HG02763 (cell line): ENCODE results near the gene VWA3B.
"Not testable (repeated sequence)": the region's sequence is repeated elsewhere in the genome, so short reads cannot be mapped to it uniquely, and the experiment has no call there.

Experiments used
- ATAC-seq: cut with Tn5 transposase; IDR thresholded peaks from one replicate; pipeline ENCODE4 v1.9.1; 2021; ENCODE audit warnings: mild to moderate bottlenecking, moderate library complexity; ENCODE audit not compliant: unreplicated experiment

The VWA3B gene

DNA sequence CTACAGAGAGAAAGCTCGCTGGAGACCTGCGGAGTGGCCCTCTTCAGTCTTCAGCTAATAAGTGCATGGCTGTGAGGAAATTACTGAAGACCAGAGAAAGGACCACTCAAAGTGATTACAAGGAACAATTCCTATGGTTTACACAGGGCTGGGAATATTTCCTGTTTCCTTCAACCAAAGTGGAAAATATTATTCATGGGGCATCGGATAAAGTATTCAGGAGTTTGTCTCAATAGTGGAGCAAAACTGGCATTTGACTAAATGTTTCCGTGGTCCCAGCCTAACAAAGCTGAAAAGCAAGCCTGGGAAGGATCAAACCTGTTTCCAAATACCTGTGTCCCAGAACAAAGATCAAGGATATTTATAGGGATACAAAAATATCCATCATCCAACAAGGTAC is 227.3 kb downstream of the VWA3B start:
- ATAC-seq, result no peak

DNA sequence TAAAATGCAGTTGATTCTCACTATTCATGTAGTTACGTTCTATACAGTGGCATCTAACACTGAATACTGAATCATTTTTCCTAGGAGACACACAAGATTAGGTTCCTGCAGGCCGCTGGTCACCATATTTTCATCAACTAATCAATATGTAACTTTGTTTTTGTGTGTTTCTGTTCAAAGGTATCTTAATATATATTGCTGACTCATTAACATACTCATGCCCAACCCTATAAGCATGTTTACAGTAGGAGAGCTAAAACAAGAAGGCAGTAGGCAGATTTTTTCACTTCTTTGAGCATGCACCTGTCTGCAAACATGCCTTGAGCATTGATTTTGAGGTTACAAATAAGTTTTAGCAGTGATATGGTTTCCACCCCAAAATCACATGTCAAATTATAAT is 229.0 kb downstream of the VWA3B start:
- ATAC-seq, result no peak

DNA sequence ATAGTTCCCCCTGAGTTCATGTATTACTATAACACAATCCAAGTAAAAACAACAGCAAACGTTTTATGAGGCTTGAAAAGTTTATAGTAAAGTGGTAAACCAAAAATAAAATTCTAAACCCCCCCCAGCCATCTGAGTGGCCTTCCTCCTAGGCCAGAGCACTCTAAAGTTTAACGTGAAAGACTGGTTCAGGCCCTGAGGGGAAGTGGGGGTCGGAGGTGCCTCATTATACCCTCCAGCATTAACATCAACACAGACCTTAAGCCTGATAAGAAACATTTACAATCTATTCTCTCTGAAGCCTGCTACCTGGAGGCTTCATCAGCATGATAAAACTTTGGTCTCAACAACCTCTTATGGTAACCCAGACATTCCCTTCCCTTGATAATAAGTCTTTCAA is 230.2 kb downstream of the VWA3B start:
- no peak for ATAC-seq

DNA sequence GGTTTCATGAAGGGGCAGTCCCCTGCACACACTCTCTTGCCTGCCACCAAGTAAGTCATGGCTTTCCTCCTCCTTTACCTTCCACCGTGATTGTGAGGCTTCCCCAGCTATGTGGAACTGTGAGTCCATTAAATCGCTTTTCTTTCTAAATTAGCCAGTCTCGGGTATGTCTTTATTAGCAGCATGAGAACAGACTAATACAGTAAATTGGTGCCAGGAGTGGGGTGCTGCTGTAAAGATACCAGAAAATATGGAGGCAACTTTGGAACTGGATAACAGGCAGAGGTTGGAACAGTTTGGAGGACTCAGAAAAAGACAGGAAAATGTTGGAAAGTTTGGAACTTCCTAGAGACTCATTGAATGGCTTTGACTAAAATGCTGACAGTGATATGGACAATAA is 233.2 kb downstream of the VWA3B start:
- not testable (repeated sequence) for ATAC-seq

DNA sequence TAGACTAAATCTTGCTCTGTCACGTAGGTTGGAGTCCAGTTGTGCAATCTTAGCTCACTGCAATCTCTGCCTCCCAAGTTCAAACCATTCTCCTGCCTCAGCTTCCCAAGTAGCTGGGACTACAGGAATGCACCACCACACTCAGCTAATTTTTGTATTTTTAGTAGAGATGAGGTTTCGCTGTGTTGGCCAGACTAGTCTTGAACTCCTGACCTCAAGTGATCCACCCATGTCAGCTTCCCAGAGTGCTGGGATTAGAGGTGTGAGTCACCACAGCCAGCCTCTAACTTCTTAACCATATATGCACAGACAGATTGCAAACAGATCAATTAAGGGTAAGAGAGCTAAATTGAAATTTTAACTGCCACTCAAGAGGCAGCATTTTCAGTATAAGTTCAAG is 237.2 kb downstream of the VWA3B start:
- ATAC-seq, result no peak

DNA sequence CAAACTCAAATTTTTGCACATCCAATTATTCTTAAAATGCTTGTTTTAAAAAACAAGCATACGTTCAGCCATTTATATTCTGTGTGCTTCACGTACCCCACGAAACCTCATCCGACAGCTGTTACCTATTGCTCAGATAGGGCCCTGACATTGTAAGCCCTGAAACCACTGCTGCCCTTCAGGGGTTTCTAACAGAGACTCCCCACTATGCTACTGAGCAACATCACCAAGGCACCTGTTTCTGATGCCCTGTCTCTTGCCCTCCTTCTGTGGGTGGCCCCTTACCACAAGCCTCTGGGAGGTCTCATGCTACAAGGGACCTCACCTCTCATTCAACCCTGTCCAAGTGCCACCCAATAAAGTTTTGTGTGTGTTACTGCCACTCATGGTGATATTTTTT is 240.8 kb downstream of the VWA3B start:
- no peak for ATAC-seq

DNA sequence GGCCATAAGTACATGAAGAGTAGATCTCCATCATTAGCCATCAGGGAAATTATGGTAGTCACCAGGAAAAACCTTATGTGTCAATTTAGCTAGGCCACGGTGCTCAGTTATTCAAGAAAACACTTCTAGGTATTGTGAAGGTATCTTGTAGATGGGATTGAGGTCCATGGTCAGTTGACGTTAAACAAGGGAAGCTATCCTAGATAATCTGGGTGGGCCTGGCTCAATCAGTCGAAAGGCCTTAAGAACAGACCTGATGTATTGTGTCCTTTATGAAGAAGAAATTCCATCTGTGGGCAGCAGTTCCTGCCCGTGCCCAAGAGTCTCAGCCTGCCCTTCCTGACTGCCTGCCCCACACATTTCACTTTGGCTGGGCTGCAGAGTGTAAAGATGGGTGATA is 242.6 kb downstream of the VWA3B start:
- ATAC-seq, result no peak

DNA sequence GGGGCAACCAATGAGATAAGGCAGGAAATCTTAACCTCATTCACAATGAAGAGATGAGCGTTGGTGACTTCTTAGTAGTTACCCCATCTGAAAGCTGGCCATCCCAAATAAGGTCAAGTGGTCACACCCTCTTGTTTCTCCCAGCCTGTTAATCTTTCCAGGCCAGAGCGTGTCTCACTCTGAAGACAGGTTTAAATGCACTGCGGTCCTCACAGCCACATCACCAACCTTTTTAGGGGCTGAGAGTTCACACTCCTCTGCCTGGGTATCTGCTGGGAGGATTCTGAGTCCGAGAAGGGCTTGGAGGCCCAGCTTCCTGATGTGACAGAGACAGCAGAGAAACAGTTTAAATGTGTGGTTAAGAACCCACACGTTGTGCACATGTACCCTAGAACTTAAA is 246.0 kb downstream of the VWA3B start:
- ATAC-seq, result no peak

DNA sequence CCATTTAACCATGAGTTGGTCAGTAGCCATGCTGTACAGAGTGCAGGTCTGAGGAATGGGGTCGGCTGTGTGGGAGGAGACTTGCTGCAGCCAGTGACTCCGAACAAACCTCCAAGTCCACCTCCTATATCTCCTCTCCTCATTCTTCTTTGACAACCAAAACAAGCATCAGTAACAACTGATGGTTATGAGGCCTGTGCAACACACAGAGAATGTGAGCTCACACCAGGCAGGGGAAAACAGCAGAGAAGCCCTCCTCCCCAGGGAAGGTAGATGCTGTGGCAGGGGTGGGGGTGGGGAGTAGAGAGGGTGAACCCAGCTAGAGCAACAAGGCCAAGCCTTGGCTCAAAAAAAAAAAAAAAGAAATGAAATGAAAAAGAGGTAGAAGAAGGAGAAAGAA is 247.0 kb downstream of the VWA3B start:
- ATAC-seq, result no peak

DNA sequence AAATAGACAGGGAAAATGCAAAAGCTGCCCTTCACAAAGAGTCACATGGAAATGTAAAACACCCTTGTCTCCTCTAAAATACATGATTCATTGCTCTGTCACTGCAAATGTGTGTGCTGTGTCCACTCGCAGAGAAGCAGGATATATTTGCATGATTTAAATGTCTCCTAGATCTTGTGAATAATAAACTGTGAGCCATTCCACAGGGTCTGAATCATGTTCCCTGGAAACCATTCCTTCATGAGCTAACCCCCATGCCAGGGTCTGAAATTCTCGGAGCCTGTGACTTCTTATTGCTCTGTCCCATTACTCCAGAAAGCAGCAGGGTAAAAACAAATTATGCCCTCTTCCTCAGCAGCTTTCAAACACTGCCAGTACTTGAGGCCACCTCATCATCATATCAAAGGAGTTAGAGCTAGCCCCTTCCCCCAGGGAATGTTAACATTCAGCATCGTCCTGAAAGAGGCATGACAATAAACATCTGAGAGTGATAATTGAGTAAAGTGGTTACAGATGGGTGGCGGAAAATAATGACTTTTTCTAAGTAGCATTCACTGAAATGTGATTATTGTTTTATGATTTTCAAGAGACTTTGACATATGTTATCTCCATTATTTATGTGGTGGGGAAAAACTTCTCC is 247.6 kb downstream of the VWA3B start:
- ATAC-seq, result no peak

DNA sequence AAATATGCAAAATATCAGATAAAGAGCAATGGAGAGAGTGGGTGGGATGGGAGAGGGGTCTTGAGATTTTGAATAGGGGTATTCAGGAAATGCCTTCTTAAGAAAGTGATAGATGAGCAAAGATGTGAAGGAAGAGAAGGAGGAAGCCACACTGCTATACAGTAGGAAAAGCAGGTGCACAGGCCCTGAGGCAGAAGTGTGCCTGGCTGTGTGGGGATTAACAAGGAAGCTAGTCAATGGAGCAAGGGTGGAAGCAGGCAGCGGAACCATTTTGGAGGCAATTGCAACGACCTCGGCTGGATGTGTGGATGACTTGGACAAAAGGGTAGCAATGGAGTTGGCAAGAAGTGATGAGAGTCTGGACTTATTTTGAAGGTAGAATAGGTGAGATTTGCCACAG is 248.3 kb downstream of the VWA3B start:
- ATAC-seq, result no peak

DNA sequence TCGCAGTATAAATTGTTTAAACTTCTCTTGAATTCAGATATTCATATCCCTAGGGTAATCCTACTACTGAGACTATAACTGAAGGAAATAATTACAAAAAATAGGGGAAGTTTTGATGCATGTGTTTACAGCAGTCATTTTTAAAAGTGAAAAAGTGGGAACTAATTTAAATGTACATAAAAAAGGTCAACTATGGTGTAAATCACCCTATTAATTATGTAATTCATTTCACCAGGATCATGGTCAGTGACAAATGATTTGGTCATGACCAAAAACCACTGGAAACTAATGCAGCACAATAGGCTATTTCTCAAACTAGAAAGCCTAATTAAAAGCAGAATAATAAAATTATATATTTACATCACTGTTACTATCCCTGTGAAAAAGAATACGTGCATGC is 254.3 kb downstream of the VWA3B start:
- ATAC-seq, result no peak

DNA sequence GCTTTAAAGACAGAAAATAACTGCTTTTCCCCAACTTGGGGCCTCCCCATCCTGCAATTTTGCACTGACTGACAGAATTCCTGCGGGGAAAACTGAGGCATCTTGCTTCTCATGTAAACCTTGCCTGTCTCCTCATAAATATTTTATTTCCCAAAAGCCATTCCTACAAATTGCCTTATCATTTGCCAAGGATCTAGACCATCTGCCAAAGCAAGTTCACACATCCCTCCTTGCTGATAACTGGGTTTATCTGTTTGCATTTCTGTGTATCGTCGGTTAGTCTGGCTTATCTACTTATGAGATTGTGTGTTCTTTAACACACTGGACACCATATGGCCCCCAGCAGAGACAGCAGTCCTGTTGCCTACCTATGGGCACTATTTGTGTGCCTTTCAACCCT is 256.3 kb downstream of the VWA3B start:
- ATAC-seq, result no peak

DNA sequence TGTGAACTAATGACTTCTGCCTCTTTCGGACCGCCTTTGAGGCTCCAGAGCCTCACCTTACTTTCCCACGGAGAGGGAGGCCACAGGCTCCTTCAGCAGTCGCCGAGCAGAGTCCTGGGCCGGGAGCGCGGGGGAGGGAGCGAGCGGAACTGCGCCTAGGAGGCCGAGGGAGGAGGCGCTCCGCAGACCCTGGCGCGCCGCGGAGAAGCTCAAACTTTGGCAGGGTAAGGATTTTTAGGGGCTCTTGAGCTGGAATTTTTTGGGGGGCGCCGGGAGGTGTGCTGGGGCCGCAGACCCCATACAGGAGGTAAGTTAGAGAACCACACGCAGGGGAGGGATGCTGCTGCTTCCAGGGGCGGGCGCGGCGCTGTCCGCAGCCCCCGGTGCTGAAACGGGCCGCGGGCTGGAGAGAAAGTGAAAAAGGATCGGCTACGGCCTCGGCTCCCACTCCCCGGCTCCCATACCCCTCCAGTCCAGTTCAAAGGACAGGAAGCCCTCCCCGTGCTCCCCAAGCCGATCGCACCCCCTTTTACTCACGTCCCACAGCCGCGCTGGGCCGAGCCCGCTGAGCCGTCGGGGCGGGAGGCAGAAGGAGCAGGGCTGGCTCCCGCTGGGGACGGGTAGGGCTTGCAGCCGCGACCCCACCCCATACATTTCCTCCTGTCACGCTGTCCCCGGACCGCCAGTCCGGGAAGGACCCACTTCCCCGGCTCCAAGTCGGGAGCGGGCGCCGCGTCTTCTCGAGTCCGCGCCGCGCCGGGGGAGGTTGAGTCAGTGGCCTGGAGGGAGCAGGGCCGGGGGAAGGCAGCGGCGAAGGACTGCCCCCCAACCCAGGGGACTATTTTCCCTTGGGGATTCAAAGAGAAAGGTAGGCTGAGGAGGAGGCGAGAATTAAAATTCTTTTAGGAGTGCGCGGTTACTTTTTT is 259.6 kb downstream of the VWA3B start, which contains the start of gene CNGA3:
Gene CNGA3 (plus strand): TSS at position 146 of the 926 bp plus-strand sequence. CDS start 23,520 bp downstream, outside the sequence.
- no peak for ATAC-seq

DNA sequence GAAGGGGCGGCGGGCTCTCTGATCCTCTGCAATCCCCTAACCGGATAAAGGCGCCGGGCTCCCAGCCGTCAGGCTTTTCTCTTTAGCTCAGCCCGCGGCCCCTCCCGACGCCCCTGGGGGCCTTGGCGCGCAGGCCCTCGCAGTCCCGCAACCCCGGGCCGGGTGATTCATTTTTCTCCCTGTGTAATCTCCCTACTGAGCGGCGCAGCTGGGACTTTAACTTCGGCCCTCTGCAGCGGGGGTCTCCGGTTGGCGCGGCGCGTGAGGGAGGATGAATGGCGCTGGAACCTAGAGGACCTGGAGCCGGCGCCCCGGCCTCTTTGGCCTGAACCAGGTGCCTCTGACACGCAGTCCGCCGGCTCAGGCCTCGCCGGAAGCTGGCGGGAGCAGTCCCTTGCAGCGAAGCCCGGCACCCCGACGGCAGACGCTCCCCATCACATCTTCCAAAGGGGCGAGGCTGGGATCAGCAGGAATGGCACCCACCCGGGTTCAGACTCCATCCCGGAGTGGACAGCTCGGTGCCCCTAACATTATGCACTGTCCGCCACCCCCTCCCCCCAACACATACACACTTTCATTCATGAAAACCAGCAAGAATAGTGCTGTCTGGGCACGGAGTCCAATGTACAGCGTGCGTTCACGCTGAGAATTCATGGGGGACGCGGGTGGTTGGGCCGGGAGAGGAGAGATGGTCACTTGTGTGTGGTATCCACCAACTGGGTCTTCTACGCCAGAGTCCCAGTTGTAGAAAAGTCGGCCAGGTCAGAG is 260.5 kb downstream of the VWA3B start:
- ATAC-seq, result no peak

DNA sequence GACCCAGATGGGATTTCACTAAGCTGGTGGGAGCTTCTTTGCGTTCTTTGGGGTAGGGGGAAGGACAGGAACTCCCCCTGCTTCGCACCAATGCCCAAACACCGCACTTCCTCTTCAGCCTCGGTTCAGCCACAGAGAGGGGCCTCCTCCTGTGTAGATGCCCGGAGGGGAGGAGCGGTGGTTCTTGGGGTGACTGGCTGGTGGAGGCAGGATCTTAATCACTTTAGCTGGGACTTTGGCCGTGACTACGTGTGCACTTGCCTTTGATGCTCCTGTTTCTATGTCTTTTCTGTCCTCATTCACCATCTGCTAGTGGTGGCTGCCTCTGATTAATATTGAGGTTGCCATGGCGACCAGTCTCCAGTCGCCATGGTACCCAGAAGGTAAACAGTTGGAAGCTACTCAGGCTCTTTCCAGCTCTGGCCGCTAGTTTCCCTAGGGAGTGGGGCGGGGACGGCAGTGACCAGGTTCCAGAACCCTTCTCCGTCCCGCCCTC is 261.1 kb downstream of the VWA3B start:
- no peak for ATAC-seq

DNA sequence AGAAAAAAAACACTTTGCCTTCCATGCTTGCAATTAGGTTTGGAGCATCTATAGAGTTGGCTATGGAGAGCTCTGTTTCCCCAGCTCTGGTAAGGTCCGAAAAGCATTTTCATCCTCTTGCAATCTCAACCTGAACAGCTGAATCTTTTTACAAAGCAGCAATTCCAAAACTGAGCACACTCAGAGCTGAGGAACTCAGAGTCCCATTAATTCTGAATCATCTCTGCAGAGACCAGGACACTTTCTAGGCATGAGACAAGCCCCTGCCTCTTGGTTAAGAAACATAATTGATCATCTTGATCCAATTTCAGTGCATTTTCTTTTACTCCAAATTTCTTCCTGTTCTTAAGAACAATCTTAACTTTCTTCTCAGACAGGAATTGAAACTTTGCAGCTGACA is 263.4 kb downstream of the VWA3B start:
- ATAC-seq, result no peak

DNA sequence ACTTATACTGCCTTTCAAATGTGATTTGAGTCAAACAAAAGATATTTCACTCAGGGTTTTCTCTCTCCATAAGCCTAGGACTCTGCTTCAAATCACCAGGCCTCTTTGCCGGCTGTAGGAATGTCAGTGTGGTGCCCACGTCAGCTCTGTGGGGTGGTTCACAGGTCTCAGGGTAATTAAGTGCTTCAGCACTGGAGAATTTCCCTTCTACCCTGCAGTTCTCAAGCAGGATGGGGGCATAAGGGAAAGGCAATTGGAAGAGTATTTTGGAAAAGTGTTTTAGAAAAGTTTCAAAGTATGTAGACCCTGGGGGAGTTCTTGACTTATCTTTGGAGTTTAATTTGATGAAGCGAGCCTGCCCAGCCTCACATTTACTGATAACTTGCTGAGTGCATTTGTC is 268.9 kb downstream of the VWA3B start:
- ATAC-seq, result no peak

DNA sequence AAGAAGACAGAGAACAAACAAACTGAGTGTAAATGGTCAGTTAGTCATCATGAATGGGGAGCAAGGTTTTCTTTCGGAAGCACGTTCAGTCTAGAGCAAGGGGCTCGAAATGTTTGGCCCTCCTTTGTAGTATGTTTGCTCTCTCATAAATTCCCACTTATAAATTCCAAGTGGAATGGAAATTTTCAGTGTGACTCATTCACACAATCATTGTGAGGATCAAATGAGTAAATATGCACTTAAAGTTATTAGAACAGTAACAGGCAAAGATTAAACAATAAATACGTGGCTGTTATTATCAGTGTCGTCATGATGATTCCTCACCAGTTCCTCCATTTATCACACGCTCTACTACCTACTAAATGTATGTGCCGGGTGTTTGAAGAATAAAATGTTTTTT is 269.8 kb downstream of the VWA3B start:
- ATAC-seq, result no peak

DNA sequence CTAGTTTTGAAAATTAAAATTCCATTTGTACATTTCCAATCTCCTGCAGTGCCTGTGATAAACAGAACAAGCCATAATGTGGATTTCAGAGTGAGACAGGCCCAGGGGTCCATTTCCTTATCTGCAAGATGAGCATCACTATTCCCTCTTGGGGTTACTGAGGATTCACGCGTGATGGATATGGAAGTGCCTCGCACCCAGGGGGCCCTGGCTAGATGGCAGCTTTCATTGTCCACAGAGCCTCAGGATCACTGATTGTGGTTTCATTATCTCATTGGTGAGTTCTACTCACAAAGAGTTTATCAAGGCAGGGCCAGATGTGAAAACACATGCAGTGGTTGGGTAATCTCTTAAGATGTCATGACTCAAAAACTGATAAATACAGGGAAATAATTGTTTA is 270.9 kb downstream of the VWA3B start:
- ATAC-seq, result no peak

DNA sequence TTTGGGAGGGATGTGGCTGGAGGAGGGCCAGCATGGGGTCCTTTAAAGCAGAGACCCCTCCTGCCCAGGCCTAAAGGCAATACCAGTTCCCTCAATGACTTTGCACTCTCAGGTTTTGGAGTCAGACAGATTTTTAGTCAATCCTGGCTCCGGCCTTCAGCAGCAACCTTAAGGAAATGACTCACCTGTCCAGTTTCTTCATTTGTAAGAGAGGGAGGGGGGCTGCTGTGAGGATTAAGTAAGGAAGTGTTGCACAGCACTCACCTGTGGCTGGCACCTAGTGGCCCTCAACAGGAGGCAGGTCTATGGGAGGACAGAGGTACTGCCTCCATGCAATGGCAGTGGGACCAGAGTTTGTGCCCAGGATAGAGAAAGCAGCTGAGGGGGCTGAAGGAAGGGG is 273.0 kb downstream of the VWA3B start:
- no peak for ATAC-seq
